Activated effector memory CD4-positive, alpha-beta T cell treated with Interleukin-2 at 50 U/mL for 16 hours (primary cell): ENCODE measurements around the gene MIF.
A peak's percentile ranks its signal among the peaks of the same experiment; 100 is the strongest.
"Not testable (repeated sequence)": the region's sequence is repeated elsewhere in the genome, so short reads cannot be mapped to it uniquely, and the experiment has no call there.

ENCODE experiments used
- DNase-seq: peaks from one replicate; pipeline ENCODE4 v3.0.0-alpha.2; 2020

MIF gene

DNA sequence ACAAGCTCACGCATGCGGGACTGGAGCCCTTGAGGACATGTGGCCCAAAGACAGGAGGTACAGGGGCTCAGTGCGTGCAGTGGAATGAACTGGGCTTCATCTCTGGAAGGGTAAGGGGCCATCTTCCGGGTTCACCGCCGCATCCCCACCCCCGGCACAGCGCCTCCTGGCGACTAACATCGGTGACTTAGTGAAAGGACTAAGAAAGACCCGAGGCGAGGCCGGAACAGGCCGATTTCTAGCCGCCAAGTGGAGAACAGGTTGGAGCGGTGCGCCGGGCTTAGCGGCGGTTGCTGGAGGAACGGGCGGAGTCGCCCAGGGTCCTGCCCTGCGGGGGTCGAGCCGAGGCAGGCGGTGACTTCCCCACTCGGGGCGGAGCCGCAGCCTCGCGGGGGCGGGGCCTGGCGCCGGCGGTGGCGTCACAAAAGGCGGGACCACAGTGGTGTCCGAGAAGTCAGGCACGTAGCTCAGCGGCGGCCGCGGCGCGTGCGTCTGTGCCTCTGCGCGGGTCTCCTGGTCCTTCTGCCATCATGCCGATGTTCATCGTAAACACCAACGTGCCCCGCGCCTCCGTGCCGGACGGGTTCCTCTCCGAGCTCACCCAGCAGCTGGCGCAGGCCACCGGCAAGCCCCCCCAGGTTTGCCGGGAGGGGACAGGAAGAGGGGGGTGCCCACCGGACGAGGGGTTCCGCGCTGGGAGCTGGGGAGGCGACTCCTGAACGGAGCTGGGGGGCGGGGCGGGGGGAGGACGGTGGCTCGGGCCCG is at the start of gene MIF:
TSS of gene MIF (plus strand) at position 439 of the 765 bp plus-strand sequence. CDS start at position 531, 92 bp downstream.
- DNase-seq, result peak; percentile 96

DNA sequence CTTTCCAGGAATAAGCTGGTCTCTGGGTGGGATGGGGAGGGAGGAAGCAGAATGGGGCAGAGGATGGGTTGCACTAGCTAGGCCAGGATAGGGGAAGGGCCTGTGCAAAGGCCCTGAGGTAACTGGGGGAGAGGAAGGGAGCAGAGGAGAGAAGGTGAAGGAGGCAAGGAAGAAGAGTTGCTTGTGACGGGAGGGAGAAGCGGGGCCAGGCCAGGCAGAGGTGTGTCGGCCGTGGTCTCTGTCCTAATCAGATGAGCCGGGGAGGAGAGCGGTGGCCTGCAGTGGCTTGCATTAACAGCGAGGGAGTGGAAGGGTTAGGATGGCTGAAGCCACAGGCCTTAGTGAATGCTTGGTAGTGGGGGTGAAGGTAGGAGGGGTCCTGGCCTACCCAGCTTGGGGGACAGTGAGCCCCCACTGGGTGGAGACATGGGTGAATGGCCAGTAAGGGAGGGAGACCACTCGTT is 49.4 kb upstream of the MIF start:
- no peak for DNase-seq

DNA sequence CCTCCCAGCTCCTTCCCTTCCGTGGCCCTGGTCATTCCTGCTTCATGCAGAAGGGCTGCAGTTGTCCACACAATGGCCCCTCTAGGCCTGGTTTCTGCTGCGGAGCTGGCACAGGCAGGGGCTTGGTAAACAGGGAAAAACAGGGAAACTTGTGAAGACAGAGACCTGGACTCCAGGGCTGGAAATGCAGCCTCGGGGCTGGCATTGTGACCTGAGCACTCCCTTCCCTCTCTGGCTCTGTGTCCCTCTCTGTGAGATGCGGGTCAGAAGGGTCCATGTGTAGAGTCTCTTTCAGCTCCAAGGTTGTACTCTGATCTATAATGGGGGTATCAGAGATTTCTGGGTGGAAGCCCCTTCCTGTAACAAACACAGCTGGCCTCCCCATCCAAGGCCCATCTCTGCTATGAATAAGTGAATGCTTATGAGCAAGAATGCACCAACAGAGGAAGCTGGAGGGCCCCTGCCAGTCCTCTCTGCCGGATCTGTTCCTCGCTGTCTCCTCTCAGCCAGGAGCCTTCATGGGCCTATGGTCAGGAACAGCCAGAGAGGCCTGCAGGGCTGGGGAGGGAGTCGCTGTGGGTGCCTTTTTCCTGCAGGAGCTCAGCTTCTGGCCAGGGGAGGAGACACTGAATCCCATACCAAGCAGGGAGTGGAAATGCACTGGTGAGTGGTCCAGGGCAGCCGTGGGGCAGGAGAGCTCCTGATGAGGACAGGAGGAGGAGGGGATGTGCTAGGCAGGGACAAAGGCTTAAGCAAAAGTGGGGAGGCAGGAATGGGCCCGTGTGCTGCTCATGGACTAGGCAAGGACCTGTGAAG is 48.7 kb upstream of the MIF start:
- no peak for DNase-seq

DNA sequence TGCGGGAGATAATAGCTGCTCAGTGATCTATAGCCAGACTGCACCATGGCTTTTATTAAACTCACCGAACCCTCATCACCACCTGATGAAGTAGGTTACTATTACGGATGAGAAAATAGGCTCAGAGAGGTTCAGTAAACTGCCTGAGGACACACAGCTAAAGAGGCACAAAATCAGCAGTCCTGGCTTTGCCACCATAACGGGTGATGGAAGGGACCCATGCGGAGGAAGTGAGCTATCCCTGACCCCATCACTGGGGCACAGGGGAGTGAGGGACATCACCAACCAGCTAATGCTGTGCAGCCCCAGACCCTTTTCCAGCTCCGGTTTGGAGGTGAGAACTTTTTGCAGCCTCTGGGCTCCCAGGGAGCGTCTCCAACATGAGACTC is 48.1 kb upstream of the MIF start:
- no peak for DNase-seq

DNA sequence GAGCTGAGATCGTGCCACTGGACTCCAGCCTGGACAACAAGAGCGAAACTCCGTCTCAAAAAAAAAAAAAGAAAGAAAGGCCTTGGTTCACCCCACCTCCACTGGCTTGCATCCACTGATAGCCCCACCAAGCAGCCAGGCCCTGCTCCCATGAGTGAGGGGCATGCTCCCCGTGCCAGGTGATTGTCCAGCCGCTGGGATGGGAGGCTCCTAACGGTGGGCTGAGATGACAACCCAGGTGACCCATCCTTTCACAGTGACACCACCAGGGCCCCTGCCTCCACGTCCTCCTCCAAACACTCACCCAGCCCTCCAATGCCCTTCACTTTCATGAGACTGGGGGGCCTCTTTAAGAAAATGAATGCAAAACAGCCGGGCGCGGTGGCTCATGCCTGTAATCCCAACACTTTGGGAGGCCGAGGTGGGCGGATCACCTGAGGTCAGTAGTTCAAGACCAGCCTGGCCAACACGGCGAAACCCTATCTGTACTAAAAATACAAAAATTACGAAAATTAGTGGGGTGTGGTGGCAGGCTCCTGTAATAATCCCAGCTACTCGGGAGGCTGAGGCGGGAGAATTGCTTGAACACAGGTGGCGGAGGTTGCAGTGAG is 46.8 kb upstream of the MIF start:
- no peak for DNase-seq

DNA sequence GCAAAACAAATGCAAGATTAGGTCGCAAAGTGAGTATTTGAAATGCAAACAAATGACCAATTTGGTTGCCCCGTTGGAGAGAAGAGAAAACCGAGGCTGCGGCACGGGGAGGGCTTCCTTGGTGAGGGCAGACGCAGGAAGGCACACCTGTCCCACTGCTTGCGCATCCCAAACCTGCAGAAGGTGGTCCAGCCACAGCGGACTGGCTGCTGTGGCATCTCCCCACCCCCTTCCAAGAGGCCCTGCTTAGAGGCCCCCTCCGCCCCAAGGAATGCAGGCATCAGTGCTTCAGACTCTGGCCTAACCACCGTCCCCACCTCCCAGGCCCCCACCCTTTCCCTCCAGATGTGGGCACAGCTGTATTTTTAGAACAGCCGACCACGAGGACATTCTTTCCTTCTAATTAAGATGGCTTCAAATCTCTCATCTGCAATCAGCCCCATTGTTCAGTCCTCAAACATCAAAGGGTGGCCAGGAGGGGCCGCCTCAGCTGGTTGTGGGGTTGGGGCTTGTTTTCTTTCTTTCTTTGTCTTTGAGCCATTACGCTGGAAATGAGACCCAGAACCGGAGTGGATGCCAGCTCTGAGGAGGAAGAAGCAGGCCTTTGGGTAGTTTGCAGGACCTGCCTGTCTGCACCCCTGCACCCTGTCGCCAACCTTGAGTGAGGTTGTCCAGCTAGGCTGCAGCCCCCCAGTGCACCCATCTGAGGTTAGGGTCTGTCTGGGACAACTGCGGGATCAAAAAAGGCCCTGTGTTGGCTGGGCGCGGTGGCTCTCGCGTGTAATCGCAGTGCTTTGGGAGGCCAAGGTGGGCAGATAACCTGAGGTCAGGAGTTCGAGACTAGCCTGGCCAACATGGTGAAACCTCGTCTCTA is 46.0 kb upstream of the MIF start:
- no peak for DNase-seq

DNA sequence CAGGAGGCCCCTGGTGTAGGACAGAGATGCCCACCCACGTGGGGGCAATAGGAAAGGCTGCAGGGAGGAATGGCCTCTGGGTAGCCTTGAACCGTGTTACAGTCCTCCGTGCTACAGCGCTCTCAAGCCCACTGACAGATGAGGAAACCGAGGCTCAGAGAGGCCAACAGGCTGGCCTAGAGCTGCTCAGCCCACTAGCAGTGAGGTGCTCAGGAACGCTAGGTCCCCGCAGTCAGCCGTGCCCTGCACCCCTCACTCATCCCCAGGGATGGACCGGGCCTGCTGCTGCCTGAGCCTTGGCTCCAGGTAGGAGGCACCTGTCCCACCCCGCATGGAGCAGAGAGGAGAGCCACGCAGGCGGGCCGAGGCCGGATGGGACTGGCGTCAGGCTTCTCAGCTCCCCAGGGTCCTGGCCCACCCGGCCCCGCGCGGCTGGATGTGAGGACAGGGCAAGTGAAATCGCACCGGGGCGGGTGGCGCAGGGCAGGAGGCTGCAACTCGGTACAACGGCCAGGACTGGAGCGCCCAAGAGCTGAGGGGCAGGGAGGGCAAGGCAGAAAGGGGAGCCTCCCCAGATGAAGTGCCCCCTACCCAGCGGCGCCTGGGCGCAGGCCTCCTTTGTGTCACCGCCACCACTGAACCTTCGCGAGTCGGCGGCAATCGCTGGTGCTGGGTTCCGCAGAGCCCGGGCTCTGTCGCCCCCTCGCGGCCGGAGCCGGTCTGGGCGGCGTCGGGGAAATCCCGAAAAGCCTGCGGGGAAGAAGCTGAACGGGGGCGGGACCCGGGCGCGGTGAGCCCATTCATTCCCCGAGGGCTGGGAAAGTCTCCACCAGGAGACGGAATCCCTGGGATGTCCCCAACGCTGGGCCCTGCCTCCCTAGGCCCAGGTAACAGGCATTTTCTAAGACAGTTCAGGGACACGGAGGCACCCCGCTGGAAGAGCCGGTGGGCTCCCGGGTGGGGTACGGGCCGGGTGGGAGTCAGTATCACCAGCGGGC is 44.9 kb upstream of the MIF start:
- DNase-seq, result peak; percentile 74

DNA sequence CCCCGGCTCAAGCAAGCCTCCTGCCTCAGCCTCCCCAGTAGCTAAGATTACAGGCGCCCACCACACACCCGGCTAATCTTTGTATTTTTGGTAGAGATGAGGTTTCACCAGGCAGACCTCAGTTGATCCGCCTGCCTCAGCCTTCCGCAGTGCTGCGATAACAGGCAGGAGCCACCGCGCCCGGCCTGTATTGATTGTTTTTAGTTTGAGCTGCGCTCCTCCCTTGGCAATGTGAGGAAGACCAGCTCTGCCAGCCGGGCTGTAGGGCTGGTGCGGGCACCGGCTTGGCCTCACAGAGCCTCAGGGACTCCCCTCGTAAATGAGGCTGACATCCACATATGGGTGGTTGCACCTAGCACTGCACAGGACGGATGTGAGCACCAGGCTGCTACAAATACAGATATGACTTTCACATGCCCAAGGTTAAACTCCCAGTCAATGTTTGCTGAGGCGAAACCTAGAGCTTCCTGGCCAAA is 44.0 kb upstream of the MIF start:
- DNase-seq, result no peak

DNA sequence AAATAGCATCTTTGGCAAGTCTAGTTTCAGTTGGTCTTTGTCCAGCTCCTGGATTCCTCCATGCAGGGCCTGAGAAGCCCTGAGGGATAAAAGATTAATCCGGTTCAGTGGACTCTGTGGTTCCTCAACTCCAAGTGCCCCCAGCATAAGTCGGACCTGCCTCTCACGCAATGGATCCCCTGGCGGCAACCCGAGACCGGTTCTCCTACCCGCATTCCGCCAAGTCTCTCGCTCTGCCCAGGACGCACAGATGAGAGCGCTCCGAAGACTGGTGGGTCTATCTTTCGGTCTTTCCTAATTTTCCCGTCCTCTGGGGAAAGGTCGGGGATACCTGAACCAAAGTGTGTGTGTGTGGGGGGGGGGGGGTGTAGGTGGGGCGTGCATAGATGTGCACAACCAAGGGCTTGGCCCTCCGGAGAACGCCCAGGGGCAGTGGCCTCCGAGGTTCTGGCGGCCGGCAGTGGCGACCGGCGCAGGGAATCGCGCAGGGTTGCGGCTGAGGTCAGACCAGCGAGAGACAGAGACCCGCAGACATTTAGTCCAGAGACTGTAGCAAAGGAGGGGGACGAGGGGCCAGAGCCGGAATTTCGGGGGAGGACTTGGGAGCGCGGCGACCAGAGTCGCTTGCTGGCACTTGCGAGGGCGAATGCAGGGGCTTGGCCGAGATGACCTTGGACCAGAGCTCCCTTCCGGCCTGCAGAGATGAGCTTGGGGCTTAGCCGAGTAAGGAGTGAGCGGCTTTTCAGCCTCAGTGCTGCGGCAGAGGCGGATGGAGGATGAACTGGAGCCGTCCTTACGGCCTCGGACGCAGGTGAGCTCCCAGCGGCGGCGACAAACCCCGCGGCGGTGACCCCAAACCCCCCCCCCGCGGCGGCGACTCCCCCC is 37.2 kb upstream of the MIF start:
- DNase-seq, result no peak

DNA sequence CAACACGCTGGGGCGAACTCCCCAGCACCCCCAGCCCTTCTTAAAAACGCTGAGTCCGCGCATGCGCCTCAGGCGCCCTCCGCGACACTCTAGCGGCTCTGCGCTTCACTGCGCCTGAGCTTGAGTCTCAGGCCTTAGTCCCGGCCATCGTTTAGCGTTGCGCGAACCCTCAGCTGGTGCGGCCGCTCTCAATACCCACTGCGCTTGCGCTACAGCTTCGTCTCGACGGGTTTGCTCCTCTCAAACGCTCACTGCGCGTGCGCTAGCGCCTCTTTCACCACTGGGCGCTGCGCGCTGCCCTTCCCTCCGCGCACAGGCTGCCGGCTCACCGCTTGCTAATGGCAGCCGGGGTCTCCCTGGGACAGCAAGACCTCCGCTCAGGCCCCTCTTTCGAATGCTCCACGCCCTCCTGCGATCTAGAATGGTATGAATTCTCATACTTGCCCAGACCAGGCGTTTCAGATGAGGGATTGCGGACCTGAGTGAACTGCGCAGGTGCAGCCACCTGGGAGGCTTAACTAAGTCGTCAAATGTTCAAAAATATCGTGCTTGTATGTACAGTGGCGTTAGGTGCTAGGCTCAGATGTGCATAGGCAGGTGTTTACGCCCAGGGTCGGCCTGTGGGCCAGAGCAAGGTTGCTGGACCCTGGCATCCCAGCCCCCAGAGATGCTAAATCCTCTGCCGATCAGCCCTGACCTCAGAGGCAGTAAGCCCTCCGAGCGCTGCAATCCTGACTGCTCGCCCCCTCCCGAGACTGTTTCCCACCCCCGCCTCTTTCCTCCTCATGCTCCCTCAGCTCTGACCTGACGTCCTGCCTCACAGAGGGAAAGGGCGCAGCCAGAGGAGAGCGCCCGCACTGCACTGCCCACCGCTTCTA is 36.3 kb upstream of the MIF start, which contains the start of gene SLC2A11:
TSS of gene SLC2A11 (plus strand) at position 270 of the 878 bp plus-strand sequence. CDS start at position 395, 125 bp downstream.
- peak; percentile 88 for DNase-seq

DNA sequence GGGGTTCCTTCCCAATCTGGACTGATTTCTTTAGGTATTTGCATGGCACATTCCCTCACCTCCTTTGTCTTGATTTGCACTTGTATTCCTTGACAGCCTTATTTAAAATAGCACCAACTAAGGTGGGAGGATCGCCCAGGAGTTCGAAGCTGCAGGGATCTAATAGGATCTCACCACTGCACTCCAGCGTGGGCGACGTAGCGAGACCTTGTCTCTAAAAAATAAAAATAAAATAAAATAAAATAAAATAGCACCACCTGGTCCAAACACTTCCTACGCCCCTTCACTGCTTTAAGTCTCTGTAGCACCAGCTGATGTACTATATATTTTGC is 35.7 kb upstream of the MIF start:
- DNase-seq, result no peak

DNA sequence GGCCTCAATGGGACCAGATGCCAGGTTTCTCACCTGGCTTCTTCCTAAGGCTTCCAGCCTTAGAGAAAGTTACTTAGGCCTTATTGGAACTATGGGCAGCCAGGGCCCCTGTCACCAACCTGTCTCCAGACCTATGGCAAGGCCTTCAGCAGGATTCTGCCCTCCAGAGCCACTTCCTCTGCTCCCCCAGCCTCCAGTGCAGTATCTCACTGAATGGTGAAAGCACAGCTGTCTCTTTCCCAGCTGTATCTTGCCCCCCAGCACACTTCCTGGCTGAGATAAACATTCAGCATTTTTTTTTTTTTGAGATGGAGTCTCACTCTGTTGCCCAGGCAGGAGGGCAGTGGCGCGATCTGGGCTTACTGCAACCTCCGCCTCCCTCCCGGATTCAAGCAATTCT is 35.0 kb upstream of the MIF start:
- DNase-seq, result no peak

DNA sequence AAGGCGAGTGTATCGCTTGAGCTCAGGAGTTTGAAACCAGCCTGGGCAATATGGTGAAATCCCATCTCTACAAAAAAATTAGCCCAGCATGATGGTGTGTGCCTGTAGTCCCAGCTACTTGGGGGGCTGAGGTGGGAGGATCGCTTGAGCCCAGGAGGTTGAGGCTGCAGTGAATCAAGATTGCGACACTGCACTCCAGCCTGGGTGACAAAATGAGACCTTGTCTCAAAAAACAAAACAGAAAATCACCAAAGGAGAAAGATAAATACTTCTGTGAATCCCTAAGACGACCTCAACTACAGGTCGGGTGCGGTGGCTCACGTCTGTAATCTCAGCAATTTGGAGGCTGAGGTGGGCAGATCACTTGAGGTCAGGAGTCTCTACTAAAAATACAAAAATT is 34.0 kb upstream of the MIF start:
- not testable (repeated sequence) for DNase-seq

DNA sequence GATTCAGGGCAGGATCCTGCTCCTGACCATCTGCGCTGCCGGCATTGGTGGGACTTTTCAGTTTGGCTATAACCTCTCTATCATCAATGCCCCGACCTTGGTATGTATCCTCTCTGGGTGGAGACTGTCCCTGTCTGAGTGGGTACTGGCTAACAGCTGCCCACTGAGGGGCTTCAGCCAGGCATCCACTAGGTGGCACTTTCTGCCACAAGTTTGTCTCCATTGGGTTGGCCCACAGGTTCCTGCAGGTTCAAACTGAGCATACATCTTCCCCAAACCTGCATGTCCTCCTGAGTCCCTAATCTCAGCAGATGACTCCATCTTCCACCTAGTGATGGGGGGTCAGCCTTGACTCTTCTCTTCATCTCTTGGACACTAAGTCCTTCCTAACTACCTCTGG is 32.1 kb upstream of the MIF start:
- no peak for DNase-seq

DNA sequence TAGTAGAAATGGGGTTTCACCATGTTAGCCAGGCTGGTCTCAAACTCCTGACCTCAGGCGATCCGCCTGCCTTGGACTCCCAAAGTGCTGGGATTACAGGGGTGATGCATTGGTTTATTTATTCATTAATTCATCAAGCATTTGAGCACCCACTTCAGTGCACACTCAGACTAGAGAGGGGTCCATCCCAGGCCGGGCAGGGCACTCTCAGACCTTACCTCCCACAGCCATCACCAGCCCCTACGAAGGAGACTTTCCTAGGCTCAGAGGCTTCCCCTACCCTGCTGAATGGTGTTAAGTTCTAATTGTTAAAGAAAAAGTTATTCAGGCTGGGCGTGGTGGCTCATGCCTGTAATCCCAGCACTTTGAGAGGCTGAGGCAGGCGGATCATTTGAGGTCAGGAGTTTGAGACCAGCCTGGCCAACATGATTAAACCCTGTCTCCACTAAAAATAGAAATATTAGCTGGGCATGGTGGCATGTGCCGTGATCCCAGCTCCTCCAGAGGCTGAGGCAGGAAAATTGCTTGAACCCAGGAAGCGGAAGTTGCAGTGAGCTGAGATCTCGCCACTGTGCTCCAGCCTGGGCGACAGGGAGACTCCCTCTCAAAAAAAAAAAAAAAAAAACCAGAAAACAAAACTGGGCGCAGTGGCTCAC is 29.6 kb upstream of the MIF start:
- not testable (repeated sequence) for DNase-seq

DNA sequence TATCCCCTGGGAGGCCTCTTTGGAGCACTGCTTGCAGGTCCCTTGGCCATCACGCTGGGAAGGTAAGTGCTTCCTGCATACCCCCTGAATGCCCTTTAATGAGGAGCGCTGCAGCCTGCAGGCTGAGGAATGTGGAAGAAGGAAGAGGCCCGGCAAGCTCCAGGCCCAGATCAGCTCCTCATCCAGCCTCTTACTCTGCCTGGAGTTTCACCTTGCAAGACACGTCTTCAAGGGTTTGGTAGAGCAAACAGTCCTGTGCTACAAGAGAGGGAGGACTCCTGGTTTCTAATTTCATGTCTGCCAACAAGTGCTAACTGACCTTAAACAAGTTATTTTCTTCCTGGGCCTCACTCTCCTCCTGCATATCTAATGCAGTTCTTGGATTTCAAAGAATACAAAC is 25.6 kb upstream of the MIF start:
- no peak for DNase-seq

DNA sequence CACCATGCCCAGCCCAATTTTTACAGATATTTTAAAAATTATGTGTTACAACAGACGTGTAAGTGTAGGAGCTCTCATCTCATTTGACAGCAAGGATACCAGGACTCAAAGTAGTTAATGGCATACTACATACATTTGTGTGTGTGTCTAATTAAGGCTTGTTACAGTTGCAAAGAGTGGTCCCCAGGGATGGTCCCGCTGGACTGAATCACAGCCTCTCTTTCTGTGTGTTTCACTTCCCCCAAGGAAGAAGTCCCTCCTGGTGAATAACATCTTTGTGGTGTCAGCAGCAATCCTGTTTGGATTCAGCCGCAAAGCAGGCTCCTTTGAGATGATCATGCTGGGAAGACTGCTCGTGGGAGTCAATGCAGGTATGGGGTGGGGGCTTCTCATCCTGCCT is 19.3 kb upstream of the MIF start:
- DNase-seq, result no peak

DNA sequence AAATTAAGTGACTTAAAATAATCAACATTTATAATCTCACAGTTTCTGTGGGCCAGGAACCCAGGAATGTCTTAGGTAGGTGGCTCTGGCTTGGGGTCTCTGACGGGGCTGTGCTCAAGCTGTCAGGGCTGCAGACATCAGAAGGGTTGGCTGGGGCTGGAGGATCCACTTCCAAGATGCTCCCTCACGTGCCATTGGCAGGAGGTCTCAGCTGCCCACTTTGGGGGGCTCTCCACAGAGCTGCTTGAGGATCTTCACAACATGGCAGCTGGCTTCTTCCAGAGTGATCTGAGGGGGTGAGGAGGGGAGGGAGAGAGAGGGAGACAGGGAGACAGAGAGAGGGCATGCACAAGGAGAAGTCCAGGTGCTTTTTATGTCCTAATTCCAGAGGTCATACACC is 18.4 kb upstream of the MIF start:
- no peak for DNase-seq

DNA sequence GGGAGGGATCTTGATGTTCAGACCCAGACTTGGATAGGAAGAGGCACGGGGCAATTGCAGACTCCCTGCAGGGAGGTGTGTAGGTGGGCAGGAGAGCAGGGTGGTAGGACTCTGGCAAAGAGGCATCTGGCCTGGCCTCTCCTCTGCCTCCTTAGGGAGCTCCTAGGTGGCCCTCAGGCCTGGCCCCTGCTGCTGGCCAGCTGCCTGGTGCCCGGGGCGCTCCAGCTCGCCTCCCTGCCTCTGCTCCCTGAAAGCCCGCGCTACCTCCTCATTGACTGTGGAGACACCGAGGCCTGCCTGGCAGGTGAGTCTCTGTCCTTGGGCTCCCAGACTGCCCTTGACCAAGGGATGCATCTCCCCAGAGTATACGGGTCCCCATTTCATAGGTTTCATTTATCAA is 16.6 kb upstream of the MIF start:
- DNase-seq, result no peak
